DOHH2 (cell line): ENCODE data around the gene ALDH1A3.

ENCODE experiments used
- EZH2phosphoT487 ChIP-seq: fragments of 200-600 bp; sonication (generic); IDR thresholded peaks from 2 replicates; pipeline ENCODE4 v1.6.1; 2017; ENCODE audit warnings: borderline replicate concordance, mild to moderate bottlenecking, antibody characterized with exemption, low read length, moderate library complexity, mixed read lengths
- TF ChIP-seq, protein P1 (sequence below): fragments of 200-600 bp; sonication (generic); IDR thresholded peaks from one replicate; pipeline ENCODE4 v1.5.1; 2014; ENCODE audit warnings: antibody characterized with exemption, mild to moderate bottlenecking, low read depth, low read length; ENCODE audit not compliant: poor library complexity, severe bottlenecking

DNA sequence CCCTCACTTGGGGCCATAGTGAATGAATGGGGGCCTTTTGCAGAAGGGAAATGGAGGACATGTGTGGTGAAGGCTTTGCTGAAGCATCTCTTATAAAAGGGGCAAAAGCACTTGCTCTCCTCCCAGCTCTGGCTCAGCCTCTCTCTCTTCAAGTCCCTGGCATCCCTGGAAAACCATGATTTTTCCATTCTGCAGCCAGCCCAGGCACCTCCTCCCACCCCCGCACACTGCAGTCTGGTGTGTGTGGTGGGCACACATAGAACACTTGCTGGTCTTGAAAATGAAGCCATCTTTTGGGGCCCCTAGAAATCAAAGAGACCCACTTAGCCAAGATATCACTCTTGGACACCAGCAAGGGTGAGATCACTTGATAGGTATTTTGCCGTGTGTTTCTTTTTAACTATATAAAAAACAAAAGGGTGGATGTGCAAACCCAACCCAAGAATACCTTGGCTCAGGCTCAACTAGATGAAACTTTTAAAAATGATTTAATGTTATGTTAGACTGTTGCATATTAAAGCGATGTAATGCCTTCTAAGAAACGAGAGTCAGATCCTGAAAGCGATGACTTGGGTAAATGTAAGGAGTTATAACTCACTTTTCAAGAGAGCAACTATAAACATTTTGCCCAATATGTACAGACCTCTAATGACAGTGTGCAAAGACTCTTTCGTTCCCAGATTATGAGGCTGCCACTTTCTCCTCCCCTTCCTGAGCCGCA, 16.4 kb upstream of the ALDH1A3 start:
- TF ChIP-seq, protein P1, sequence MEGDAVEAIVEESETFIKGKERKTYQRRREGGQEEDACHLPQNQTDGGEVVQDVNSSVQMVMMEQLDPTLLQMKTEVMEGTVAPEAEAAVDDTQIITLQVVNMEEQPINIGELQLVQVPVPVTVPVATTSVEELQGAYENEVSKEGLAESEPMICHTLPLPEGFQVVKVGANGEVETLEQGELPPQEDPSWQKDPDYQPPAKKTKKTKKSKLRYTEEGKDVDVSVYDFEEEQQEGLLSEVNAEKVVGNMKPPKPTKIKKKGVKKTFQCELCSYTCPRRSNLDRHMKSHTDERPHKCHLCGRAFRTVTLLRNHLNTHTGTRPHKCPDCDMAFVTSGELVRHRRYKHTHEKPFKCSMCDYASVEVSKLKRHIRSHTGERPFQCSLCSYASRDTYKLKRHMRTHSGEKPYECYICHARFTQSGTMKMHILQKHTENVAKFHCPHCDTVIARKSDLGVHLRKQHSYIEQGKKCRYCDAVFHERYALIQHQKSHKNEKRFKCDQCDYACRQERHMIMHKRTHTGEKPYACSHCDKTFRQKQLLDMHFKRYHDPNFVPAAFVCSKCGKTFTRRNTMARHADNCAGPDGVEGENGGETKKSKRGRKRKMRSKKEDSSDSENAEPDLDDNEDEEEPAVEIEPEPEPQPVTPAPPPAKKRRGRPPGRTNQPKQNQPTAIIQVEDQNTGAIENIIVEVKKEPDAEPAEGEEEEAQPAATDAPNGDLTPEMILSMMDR: no peak
- TF ChIP-seq EZH2phosphoT487: no peak
